Endothelial cell of umbilical vein (primary cell): ENCODE data around the gene TNS1. TPM values are rescaled to one million over a fixed set of nuclear protein-coding genes. Genes with fewer than 3 reads are reported as not detected.

Experiments used
- BruUV-seq: library from RNA; stranded (reverse); fragments of 400-500 nt; replicated peaks from 2 replicates; lab custom pipeline; 2021; lab: Mats Ljungman, UMichigan
- CTCF ChIA-PET: fragments of 300-600, 350-600 bp; sonication (Branson Sonifier 250); formaldehyde crosslinking; loops from one replicate; lab custom pipeline; 2021; ENCODE audit warnings: antibody characterized with exemption, inconsistent platforms; lab: Charles Lee
- POLR2A ChIA-PET: fragments of 300-600, 350-600 bp; sonication (Branson Sonifier 250); formaldehyde crosslinking; loops from one replicate; lab custom pipeline; 2021; ENCODE audit warnings: antibody characterized with exemption, inconsistent platforms; lab: Charles Lee
- DNase-seq: peaks from one replicate; pipeline ENCODE4 v3.0.0-alpha.2; 2011; ENCODE audit warnings: low read depth, low spot score
- FAIRE-seq: peaks from 2 replicates; lab custom pipeline; 2011; peaks lifted over from hg19 to GRCh38; lab: Jason Lieb, UNC
- H2AFZ ChIP-seq: 2 replicates; pipeline ENCODE4 v1.6.0; 2012; ENCODE audit warnings: low read depth, low read length, control low read depth, inconsistent platforms
- H3K27ac ChIP-seq: 2 replicates; pipeline ENCODE4 v1.5.1; 2011; ENCODE audit warnings: low read depth, mild to moderate bottlenecking, control low read depth, low read length, moderate library complexity; ENCODE audit not compliant: insufficient read depth
- H3K27me3 ChIP-seq, 2 experiments: 2 replicates each; pipeline versions ENCODE4 v1.6.0 to v1.6.1; 2011; ENCODE audit warnings: low read length in 2 of 2, mixed read lengths in 1 of 2; ENCODE audit not compliant: control insufficient read depth in 2 of 2, insufficient read depth in 2 of 2
- H3K36me3 ChIP-seq, 2 experiments: 2 replicates in 1 of 2; 3 replicates in 1 of 2; pipeline ENCODE4 v1.5.1; 2011; ENCODE audit warnings: low read length in 2 of 2, mild to moderate bottlenecking in 1 of 2, moderate library complexity in 1 of 2; ENCODE audit not compliant: control insufficient read depth in 2 of 2, insufficient read depth in 2 of 2; ENCODE audit errors: extremely low read depth in 1 of 2
- H3K4me1 ChIP-seq: 3 replicates; pipeline ENCODE4 v1.5.1; 2011; ENCODE audit warnings: mild to moderate bottlenecking, low read length; ENCODE audit not compliant: control insufficient read depth, insufficient read depth; ENCODE audit errors: extremely low read depth
- H3K4me2 ChIP-seq: 2 replicates; pipeline ENCODE4 v1.6.1; 2011; ENCODE audit warnings: low read length, control low read depth, mixed read lengths; ENCODE audit not compliant: insufficient read depth
- H3K4me3 ChIP-seq, 3 experiments: fragments of 200-600 bp in 1 of 3; sonication (generic), shearing (Covaris generic) in 1 of 3; replicated peaks in 1 of 3; 2 replicates each; pipeline ENCODE4 v1.5.1; 2011 to 2016; ENCODE audit warnings: control low read depth in 3 of 3, low read length in 3 of 3, mild to moderate bottlenecking in 2 of 3, inconsistent platforms in 1 of 3, low read depth in 1 of 3, moderate library complexity in 1 of 3; ENCODE audit not compliant: insufficient read depth in 1 of 3
- H3K79me2 ChIP-seq: 2 replicates; pipeline ENCODE4 v1.6.0; 2012; ENCODE audit warnings: low read length, inconsistent platforms; ENCODE audit not compliant: control insufficient read depth, insufficient read depth
- H3K9ac ChIP-seq: replicated peaks from 2 replicates; pipeline ENCODE3; 2011; ENCODE audit warnings: low read length, control low read depth; ENCODE audit not compliant: insufficient read depth; ENCODE audit errors: extremely low read depth
- H3K9me1 ChIP-seq: replicated peaks from 3 replicates; pipeline ENCODE4 v1.6.0; 2011; ENCODE audit warnings: mild to moderate bottlenecking, low read length; ENCODE audit not compliant: control insufficient read depth, insufficient read depth; ENCODE audit errors: extremely low read depth
- H3K9me3 ChIP-seq: replicated peaks from 2 replicates; pipeline ENCODE4 v1.5.1; 2012; ENCODE audit warnings: low read length, inconsistent platforms; ENCODE audit not compliant: control insufficient read depth, insufficient read depth
- H4K20me1 ChIP-seq: replicated peaks from 2 replicates; pipeline ENCODE3; 2011; ENCODE audit warnings: mild to moderate bottlenecking, low read length; ENCODE audit not compliant: control insufficient read depth, insufficient read depth; ENCODE audit errors: extremely low read depth
- EZH2 ChIP-seq: IDR thresholded peaks from 2 replicates; pipeline ENCODE4 v1.6.1; 2012; ENCODE audit warnings: borderline replicate concordance, low read depth, mild to moderate bottlenecking, moderate library complexity, low read length, inconsistent platforms; ENCODE audit not compliant: severe bottlenecking
- FOS ChIP-seq: IDR thresholded peaks from 2 replicates; pipeline ENCODE4 v1.6.1; 2011; ENCODE audit warnings: mild to moderate bottlenecking, low read length, moderate library complexity, borderline replicate concordance; ENCODE audit not compliant: insufficient read depth
- GATA2 ChIP-seq: IDR thresholded peaks from 2 replicates; pipeline ENCODE4 v1.7.0; 2011; ENCODE audit warnings: low read depth, mild to moderate bottlenecking, moderate library complexity, mixed read lengths, low read length; ENCODE audit not compliant: insufficient read length, insufficient read depth
- JUN ChIP-seq: IDR thresholded peaks from 2 replicates; pipeline ENCODE4 v1.6.1; 2011; ENCODE audit warnings: borderline replicate concordance, low read depth; ENCODE audit not compliant: insufficient read length, insufficient read depth
- MYC ChIP-seq: IDR thresholded peaks from one replicate; pipeline ENCODE4 v1.6.1; 2011; ENCODE audit warnings: mild to moderate bottlenecking, low read depth, low read length
- POLR2A ChIP-seq: IDR thresholded peaks from 2 replicates; pipeline ENCODE4 v1.6.1; 2012; ENCODE audit warnings: low read depth, mild to moderate bottlenecking, control low read depth, low read length
- POLR2AphosphoS5 ChIP-seq: IDR thresholded peaks from 2 replicates; pipeline ENCODE4 v1.6.1; 2012; ENCODE audit warnings: low read depth, mild to moderate bottlenecking, control low read depth, low read length, moderate library complexity; ENCODE audit not compliant: insufficient read depth
- dilution Hi-C: fragments of 300-500 bp; cut with MboI; formaldehyde crosslinking; loops from one replicate; pipeline ENCODE4 v1.15.0; 2019; ENCODE audit warnings: low sequenced_read_pairs; ENCODE audit not compliant: extremely low pct_ligation_motif_present
- intact Hi-C: fragments of 100-400 bp; cut with micrococcal nuclease; formaldehyde crosslinking; loops from one replicate; pipeline ENCODE4 v1.10.0; 2022
- polyA plus RNA-seq, 4 experiments: library from polyadenylated mRNA; depleted of rRNA in 3 of 4; stranded (reverse) in 3 of 4; unstranded in 1 of 4; fragments of >200 nt; gene quantifications; 2 replicates each; pipeline versions ENCODE4 v1.2.1 to v1.2.3, GENCODE V29; 2011 to 2012; ENCODE audit warnings: missing spikeins in 1 of 4
- total RNA-seq: library from RNA; stranded (reverse); gene quantifications from 2 replicates; pipeline ENCODE4 v1.2.3, GENCODE V29; 2021
- TF ChIP-seq, protein P1 (sequence below), 2 donors: IDR thresholded peaks; 1 replicate in 1 of 2; 2 replicates in 1 of 2; pipeline ENCODE4 v1.5.1; 2011; ENCODE audit warnings: low read length in 2 of 2, mild to moderate bottlenecking in 2 of 2, moderate library complexity in 2 of 2, control low read depth in 1 of 2, inconsistent platforms in 1 of 2, low read depth in 1 of 2; ENCODE audit not compliant: insufficient read depth in 1 of 2; ENCODE audit errors: extremely low read depth in 1 of 2
- TF ChIP-seq, protein P2 (sequence below): IDR thresholded peaks from 2 replicates; pipeline ENCODE4 v1.6.1; 2011; ENCODE audit not compliant: insufficient read depth, insufficient read length

Gene TNS1
- total and polyA plus RNA-seq, 2 donors (not counting 3 experiments of a cell fraction or from before 2014, with no cell fraction given), result 11.0 to 52.1 TPM

DNA sequence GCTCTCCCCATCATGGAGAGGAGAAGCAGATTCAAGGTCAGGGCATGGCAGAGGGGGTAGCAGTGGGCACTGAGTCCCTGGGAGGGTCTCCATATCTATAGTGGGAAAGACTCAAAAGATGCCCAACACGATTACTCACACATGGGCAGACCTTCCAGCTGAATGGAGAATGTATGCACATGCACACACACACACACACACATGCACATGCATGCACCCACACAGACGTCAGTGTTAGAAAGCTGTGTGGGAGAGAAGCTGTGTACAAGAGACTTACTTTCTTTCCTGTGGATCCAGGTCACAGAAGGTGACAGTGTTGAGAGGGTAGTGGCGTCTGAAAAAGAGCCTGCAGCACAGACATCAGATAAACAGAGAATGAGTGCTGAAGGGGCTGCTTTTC is 194.5 kb downstream of the TNS1 start:
- POLR2A ChIA-PET, result no interaction called here
- intact Hi-C loops, result no loop called here
- CTCF ChIA-PET, result no interaction called here
- dilution Hi-C loops, result no loop called here
- no peak overlapping the region for H3K4me3 ChIP-seq
- H3K27me3 ChIP-seq, result no peaks in the 10 kb centered on the region
- FAIRE-seq, result no peak
- no peaks in the 10 kb centered on the region for H3K9me3 ChIP-seq
- no peak for DNase-seq
- no peak overlapping the region for H2AFZ ChIP-seq
- no peaks in the 10 kb centered on the region for H4K20me1 ChIP-seq
- no peaks in the 10 kb centered on the region for H3K9me1 ChIP-seq
- H3K27ac ChIP-seq, result no peak overlapping the region
- H3K4me2 ChIP-seq, result no peak overlapping the region
- peaks cover 11 to 30% of the 10 kb centered on the region in 2 experiments for H3K36me3 ChIP-seq
- H3K79me2 ChIP-seq, result no peaks in the 10 kb centered on the region
- no peaks in the 10 kb centered on the region for H3K4me1 ChIP-seq
- BruUV-seq, result no TSS peak
- H3K9ac ChIP-seq, result no peak overlapping the region
- no peak for TF ChIP-seq GATA2
- TF ChIP-seq, protein P1, sequence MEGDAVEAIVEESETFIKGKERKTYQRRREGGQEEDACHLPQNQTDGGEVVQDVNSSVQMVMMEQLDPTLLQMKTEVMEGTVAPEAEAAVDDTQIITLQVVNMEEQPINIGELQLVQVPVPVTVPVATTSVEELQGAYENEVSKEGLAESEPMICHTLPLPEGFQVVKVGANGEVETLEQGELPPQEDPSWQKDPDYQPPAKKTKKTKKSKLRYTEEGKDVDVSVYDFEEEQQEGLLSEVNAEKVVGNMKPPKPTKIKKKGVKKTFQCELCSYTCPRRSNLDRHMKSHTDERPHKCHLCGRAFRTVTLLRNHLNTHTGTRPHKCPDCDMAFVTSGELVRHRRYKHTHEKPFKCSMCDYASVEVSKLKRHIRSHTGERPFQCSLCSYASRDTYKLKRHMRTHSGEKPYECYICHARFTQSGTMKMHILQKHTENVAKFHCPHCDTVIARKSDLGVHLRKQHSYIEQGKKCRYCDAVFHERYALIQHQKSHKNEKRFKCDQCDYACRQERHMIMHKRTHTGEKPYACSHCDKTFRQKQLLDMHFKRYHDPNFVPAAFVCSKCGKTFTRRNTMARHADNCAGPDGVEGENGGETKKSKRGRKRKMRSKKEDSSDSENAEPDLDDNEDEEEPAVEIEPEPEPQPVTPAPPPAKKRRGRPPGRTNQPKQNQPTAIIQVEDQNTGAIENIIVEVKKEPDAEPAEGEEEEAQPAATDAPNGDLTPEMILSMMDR (IDR thresholded peaks at IDR 0.05; ENCODE audit: extremely low read depth in 1 of 2, insufficient read depth in 1 of 2, low read depth in 1 of 2, low read length in 2 of 2), result no peak
- TF ChIP-seq EZH2, result no peak
- no peak for TF ChIP-seq JUN
- no peak for TF ChIP-seq POLR2AphosphoS5
- no peak for TF ChIP-seq MYC
- TF ChIP-seq FOS, result no peak
- no peak for TF ChIP-seq POLR2A
- TF ChIP-seq, protein P2, sequence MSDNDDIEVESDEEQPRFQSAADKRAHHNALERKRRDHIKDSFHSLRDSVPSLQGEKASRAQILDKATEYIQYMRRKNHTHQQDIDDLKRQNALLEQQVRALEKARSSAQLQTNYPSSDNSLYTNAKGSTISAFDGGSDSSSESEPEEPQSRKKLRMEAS, result no peak
